GM13977 (cell line): ENCODE results near the gene SDHAF2.
A peak's percentile ranks its signal among the peaks of the same experiment; 100 is the strongest.
"Not testable (repeated sequence)": the region's sequence is repeated elsewhere in the genome, so short reads cannot be mapped to it uniquely, and the experiment has no call there.

Source experiments
- DNase-seq: peaks from one replicate; pipeline ENCODE4 v3.0.0; 2012; ENCODE audit warnings: low spot score
- in situ Hi-C: fragments of 300-500 bp; cut with MboI; formaldehyde crosslinking; loops from one replicate; pipeline ENCODE4 v1.12.0; 2022; ENCODE audit warnings: low sequenced_read_pairs, low pct_unique_long_range_greater_than_20kb, mixed read lengths, inconsistent platforms; ENCODE audit not compliant: unreplicated experiment
- TF ChIP-seq, protein P1 (sequence below): IDR thresholded peaks from 2 replicates; pipeline ENCODE4 v1.5.1; 2012; ENCODE audit warnings: mild to moderate bottlenecking, control low read depth; ENCODE audit not compliant: insufficient read depth; ENCODE audit errors: extremely low read depth, missing control alignments

The SDHAF2 gene

DNA sequence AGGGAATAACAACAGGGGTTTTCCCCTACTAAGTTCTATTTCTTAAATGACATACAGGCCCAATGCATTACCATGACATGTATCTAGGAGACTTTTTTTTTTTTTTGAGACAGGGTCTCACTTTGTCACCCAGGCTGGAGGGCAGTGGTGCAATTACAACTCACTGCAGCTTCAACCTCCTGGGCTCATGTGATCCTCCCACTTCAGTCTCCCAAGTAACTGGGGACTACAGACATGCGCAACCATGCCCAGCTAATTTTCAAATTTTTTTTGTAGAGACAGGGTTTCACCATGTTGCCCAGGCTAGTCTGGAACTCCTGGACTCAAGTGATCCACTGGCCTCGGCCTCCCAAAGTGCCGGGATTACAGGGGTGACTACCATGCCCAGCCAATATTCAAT lies 7.7 kb upstream of the SDHAF2 start:
- TF ChIP-seq, protein P1, sequence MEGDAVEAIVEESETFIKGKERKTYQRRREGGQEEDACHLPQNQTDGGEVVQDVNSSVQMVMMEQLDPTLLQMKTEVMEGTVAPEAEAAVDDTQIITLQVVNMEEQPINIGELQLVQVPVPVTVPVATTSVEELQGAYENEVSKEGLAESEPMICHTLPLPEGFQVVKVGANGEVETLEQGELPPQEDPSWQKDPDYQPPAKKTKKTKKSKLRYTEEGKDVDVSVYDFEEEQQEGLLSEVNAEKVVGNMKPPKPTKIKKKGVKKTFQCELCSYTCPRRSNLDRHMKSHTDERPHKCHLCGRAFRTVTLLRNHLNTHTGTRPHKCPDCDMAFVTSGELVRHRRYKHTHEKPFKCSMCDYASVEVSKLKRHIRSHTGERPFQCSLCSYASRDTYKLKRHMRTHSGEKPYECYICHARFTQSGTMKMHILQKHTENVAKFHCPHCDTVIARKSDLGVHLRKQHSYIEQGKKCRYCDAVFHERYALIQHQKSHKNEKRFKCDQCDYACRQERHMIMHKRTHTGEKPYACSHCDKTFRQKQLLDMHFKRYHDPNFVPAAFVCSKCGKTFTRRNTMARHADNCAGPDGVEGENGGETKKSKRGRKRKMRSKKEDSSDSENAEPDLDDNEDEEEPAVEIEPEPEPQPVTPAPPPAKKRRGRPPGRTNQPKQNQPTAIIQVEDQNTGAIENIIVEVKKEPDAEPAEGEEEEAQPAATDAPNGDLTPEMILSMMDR, result no peak
- no peak for DNase-seq
- in situ Hi-C loops, result no loop called here

DNA sequence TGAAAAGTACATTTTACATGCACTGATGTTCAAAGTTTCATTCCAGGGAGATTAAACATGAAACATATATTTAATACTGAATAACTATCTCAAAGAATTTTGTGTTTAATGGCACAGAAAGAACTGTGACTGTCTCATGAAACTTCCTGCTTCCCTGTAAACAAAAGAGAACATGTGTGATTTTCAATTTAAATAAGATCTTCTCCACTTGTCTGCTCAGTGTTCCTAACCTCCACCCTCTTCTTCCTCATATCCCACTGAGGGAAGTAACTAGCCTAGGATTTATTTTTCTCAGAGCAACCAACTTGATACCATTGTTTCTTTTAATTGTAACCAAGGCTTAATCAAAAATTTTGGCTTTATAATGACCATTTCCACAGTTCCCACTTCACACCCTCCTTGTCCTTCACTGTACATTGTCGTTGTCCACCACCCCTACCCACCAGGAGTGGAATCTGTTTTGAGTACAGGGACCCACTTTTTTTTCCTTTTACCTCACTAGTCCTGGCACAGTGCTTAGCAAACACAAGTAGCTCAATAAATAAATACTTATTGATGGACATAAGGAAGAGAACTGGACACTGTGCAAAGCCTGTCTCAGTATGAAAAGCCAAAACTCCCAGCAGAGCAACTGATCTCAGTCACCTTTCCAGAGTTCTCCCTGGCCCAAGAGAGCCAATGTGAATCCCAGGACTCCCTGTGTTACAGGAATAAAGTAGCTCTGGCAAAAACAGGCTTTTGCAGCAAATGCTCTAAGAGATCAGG lies 4.4 kb upstream of the SDHAF2 start:
- no peak for DNase-seq
- in situ Hi-C loops, result no loop called here
- TF ChIP-seq, protein P1, result no peak

DNA sequence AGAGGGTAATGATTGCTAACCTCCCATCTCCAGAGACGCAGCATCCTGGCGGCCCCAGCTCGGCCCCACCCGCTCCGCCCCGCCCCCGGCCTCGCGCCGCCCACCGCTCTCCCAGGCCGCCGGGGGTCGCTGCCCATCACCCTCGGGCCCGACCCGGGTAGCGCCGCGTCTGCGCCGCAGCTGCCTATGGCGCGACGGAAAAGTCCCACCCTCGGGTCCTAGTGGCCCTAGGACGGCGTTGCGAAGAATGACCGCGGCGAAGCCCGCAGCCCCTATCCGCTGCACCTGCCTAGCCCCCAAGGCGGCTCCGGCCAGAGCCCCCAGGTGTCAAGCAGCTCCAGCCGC lies 606 bp upstream of the SDHAF2 start:
- TF ChIP-seq, protein P1, result peak; percentile 29
- DNase-seq, result peak; percentile 82
- in situ Hi-C loops, result no loop called here

DNA sequence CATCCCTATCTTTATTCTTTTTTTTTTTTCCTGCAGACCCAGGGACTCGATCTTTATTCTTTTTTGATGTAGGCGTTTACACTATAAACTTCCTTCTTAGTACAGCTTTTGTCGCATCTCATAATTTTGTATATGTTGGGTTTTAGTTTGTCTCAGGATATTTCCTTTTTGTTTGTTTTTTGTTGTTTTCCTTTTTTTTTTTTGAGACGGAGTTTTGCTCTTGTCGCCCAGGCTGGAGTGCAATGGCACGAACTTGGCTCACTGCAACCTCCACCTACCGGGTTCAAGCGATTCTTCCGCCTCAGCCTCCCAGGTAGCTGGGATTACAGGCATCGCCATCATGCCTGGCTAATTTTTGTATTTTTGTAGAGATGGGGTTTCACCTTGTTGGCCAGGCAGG lies 915 bp downstream of the SDHAF2 start:
- in situ Hi-C loops, result not testable (repeated sequence)

DNA sequence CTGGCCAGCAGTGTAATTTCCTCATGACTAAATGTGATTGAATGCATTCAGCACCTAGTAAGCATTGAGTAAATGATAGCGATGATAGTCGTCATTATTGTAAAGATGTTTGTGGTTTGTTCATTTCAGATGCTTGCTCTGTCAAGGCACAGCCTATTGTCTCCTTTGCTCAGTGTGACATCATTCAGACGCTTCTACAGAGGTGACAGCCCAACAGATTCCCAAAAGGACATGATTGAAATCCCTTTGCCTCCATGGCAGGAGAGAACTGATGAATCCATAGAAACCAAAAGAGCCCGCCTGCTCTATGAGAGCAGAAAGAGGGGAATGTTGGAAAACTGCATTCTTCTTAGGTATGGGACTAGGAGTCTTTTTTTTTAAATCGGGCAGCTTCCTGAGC lies 7.6 kb downstream of the SDHAF2 start:
- TF ChIP-seq, protein P1, result no peak
- in situ Hi-C loops, result no loop called here
- DNase-seq, result no peak

More for the DNA sequence above, 915 bp downstream of the SDHAF2 start:
- not testable (repeated sequence) for DNase-seq

DNA sequence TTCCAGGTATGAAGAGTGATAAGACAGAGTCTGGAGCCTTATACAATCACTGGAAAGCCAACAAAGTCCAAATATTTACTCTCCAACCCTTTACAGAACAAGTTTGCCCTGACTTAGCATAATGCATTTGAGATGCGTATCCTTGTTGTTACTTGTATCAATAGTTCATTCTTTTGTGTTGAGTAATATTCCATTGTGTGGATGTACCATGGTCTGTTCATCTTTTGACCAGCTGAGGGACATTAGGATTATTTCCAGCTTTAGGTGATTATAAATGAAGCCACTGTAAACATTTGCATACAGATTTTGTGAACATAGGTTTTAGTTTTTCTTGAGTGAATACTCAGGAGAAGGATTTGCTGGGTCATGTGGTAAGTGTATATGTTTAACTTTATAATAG lies 9.7 kb downstream of the SDHAF2 start:
- in situ Hi-C loops, result no loop called here
- TF ChIP-seq, protein P1, result no peak
- no peak for DNase-seq

DNA sequence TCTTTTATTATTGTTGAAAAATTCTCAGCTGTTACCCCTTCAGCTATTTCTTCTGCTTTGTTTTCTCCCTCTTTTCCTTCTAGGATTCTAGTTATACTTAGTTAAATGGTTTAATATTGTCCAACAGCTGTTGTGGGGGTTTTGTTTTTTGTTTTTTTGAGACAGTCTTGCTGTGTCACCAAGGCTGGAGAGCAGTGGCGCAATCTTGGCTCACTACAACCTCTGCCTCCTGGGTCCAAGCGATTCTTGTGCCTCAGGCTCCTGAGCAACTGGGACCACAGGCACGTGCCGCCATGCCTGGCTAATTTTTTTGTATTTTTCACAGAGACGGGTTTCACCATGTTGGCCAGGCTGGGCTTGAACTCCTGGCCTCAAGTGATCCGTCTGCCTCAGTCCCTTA lies 12.7 kb downstream of the SDHAF2 start:
- in situ Hi-C loops, result no loop called here
- TF ChIP-seq, protein P1, result no peak
- no peak for DNase-seq
